Measurements from ENCODE around the gene SNTA1. TPM values are rescaled to one million over a fixed set of nuclear protein-coding genes. Genes with fewer than 3 reads are reported as not detected.
A peak's percentile ranks its signal among the peaks of the same experiment; 100 is the strongest.

SNTA1 gene
- polyA plus RNA-seq, 3 donors = 0.56 to 0.93 (median 0.63) TPM

GRCh38 chr20:33386673-33387072 is 56.9 kb downstream of the SNTA1 start:
- no peak overlapping the region for H2AFZ ChIP-seq (ENCODE audit: insufficient read depth, low read depth, low read length, poor library complexity, severe bottlenecking)
- no peak overlapping the region for H3K4me2 ChIP-seq (replicated peaks; ENCODE audit: extremely low read depth, low read length, poor library complexity, severe bottlenecking)
- DNase-seq = no peak
- no peak overlapping the region for H3K4me3 ChIP-seq (replicated peaks in 1 of 3; ENCODE audit: low read depth in 2 of 3, low read length in 3 of 3)
- H3K79me2 ChIP-seq (ENCODE audit: insufficient read depth, low read length) = no peaks in the 10 kb centered on the region
- peaks cover 67 to 69% of the 10 kb centered on the region in 2 donors for H3K36me3 ChIP-seq (replicated peaks in 1 of 2; ENCODE audit: control insufficient read depth in 1 of 2, insufficient read depth in 2 of 2, low read length in 2 of 2)
- no CpG with 5 or more reads among the region's 1 CpG for WGBS (ENCODE audit: insufficient coverage)
- H3K4me3 Mint-ChIP-seq = no peak overlapping the region
- H3K9me3 ChIP-seq (replicated peaks in 1 of 2; ENCODE audit: control insufficient read depth in 1 of 2, insufficient read depth in 1 of 2, low read length in 2 of 2) = no peaks in the 10 kb centered on the region
- no peaks in the 10 kb centered on the region for H3K27me3 ChIP-seq (ENCODE audit: control insufficient read depth in 2 of 2, insufficient read depth in 2 of 2, low read length in 2 of 2)
- H3K4me1 ChIP-seq (ENCODE audit: control insufficient read depth in 1 of 2, insufficient read depth in 2 of 2, low read length in 2 of 2) = no peaks in the 10 kb centered on the region
- no peaks in the 10 kb centered on the region for H4K20me1 ChIP-seq (ENCODE audit: insufficient read depth, low read length)
- H3K27ac Mint-ChIP-seq = peak overlapping the region in 1 of 7 donors; percentile 19
- H3K27me3 Mint-ChIP-seq (ENCODE audit: low read depth in 3 of 3) = no peaks in the 10 kb centered on the region
- H3K9ac ChIP-seq (ENCODE audit: insufficient read depth, low read length, poor library complexity, severe bottlenecking) = no peak overlapping the region
- TF ChIP-seq, protein P1, sequence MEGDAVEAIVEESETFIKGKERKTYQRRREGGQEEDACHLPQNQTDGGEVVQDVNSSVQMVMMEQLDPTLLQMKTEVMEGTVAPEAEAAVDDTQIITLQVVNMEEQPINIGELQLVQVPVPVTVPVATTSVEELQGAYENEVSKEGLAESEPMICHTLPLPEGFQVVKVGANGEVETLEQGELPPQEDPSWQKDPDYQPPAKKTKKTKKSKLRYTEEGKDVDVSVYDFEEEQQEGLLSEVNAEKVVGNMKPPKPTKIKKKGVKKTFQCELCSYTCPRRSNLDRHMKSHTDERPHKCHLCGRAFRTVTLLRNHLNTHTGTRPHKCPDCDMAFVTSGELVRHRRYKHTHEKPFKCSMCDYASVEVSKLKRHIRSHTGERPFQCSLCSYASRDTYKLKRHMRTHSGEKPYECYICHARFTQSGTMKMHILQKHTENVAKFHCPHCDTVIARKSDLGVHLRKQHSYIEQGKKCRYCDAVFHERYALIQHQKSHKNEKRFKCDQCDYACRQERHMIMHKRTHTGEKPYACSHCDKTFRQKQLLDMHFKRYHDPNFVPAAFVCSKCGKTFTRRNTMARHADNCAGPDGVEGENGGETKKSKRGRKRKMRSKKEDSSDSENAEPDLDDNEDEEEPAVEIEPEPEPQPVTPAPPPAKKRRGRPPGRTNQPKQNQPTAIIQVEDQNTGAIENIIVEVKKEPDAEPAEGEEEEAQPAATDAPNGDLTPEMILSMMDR (IDR thresholded peaks at IDR 0.05) = no peak
- H3K4me1 Mint-ChIP-seq = no peaks in the 10 kb centered on the region
- intact Hi-C loops (cut with micrococcal nuclease) = no loop called here
- H3K9me3 Mint-ChIP-seq = peaks cover 0 to 2% (median 0%) of the 10 kb centered on the region in 7 donors
- no peak overlapping the region for H3K27ac ChIP-seq (ENCODE audit: low read depth in 1 of 2, low read length in 2 of 2)
- H3K36me3 Mint-ChIP-seq = peaks cover 64 to 83% of the 10 kb centered on the region in 2 donors

GRCh38 chr20:33377366-33377765 is 66.2 kb downstream of the SNTA1 start:
- Histone ChIP-seq H3K79me2 (ENCODE audit: insufficient read depth, low read length) (no peaks in the 10 kb centered on the region), H4K20me1 (ENCODE audit: insufficient read depth, low read length) (no peaks in the 10 kb centered on the region), H3K4me2 (replicated peaks; ENCODE audit: extremely low read depth, low read length, poor library complexity, severe bottlenecking) (no peak overlapping the region), H3K9me3 (replicated peaks in 1 of 2; ENCODE audit: control insufficient read depth in 1 of 2, insufficient read depth in 1 of 2, low read length in 2 of 2) (no peaks in the 10 kb centered on the region), H3K9ac (ENCODE audit: insufficient read depth, low read length, poor library complexity, severe bottlenecking) (no peak overlapping the region), H3K36me3 (replicated peaks in 1 of 2; ENCODE audit: control insufficient read depth in 1 of 2, insufficient read depth in 2 of 2, low read length in 2 of 2) (peaks cover 64 to 89% of the 10 kb centered on the region in 2 donors), H3K27ac (ENCODE audit: low read depth in 1 of 2, low read length in 2 of 2) (no peak overlapping the region), H3K27me3 (ENCODE audit: control insufficient read depth in 2 of 2, insufficient read depth in 2 of 2, low read length in 2 of 2) (no peaks in the 10 kb centered on the region), H3K4me3 (replicated peaks in 1 of 3; ENCODE audit: low read depth in 2 of 3, low read length in 3 of 3) (no peak overlapping the region), H2AFZ (ENCODE audit: insufficient read depth, low read depth, low read length, poor library complexity, severe bottlenecking) (no peak overlapping the region), H3K4me1 (ENCODE audit: control insufficient read depth in 1 of 2, insufficient read depth in 2 of 2, low read length in 2 of 2) (no peaks in the 10 kb centered on the region)
- TF ChIP-seq, protein P1 (IDR thresholded peaks at IDR 0.05) = no peak
- Mint-ChIP-seq H3K27ac (no peak overlapping the region), H3K27me3 (ENCODE audit: low read depth in 3 of 3) (peaks cover 0 to 2% (median 0%) of the 10 kb centered on the region in 3 donors), H3K9me3 (no peaks in the 10 kb centered on the region), H3K4me3 (no peak overlapping the region), H3K36me3 (peaks cover 64 to 87% of the 10 kb centered on the region in 2 donors), H3K4me1 (no peaks in the 10 kb centered on the region)
- WGBS (ENCODE audit: insufficient coverage) = no CpG with 5 or more reads among the region's 2 CpGs
- DNase-seq = no peak
- intact Hi-C loops (cut with micrococcal nuclease) = no loop called here

All from CD14-positive monocyte (primary cell).